Endometrium (tissue), 2 donors: ENCODE data around the gene ARIH1.

ENCODE experiments used
- FAIRE-seq: peaks from 2 replicates; lab custom pipeline; 2012; peaks lifted over from hg19 to GRCh38; lab: Jason Lieb, UNC
- donor health status: control.
- donor health status: control.

ARIH1 gene

DNA sequence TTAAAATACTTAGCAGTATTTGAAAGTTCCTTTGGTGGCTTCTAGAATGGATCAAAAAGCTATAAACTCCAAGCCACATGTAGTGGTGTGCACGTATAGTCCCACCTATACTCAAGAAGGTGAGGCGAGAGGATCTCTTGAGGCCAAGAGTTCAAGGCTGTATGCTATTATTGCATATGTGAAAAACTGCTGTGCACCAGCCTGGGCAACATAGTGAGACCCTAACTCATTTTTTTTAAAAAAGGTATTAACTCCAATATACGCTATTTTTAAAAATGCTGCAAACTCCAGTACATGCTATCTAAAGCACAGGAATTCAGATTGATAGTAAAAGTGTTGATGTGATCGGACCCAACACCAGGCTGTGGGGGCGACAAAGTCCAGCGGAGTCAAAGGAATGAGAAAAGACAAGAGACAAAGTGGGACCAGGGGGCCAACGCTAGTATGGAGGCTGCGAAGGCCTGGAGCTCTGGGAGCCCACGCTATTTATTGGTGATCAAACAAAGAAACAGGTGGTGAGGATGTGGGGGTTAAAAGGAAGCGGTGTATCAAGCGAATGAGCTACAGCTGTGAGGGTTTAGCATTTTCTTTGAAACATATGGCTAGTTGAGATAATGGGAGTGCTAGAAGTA is 66.6 kb downstream of the ARIH1 start:
- no peak for FAIRE-seq

DNA sequence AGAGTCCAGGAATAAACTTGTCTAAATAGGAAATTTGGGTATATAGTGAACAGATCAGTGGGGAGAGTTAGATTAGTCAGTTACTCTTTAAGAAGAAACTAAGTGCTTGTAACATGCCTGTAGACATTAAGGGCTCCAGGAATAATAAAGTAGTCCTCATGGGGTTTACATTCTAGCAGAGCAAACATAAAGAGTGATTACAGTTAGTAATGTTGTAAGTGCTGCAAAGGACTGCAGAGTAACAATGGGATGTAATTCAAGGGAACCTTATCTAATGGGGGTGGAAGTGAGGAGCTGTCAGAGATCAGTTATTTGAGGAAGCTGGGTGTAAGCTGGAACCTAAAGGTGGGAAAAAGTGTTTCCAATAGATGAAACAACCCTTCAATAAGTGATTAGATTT is 67.5 kb downstream of the ARIH1 start:
- no peak for FAIRE-seq

DNA sequence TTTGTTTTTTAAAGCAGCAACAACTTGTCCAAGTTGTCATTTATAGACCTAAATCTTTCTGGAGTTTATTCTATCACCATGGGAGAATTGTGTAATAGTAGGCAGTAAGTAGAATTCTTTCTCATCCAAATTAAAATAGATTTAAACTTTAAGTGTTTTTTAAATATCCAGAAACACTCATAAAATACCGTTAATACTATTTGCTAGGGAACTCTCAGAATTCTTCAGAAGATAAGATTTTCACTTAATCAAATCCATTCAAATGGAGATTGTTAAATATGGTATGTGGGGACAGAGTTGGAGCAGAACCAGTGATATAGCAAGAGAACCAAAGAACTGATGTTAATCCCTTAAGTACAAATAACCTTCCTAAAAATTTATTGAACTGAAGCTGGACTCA is 71.0 kb downstream of the ARIH1 start:
- no peak for FAIRE-seq

DNA sequence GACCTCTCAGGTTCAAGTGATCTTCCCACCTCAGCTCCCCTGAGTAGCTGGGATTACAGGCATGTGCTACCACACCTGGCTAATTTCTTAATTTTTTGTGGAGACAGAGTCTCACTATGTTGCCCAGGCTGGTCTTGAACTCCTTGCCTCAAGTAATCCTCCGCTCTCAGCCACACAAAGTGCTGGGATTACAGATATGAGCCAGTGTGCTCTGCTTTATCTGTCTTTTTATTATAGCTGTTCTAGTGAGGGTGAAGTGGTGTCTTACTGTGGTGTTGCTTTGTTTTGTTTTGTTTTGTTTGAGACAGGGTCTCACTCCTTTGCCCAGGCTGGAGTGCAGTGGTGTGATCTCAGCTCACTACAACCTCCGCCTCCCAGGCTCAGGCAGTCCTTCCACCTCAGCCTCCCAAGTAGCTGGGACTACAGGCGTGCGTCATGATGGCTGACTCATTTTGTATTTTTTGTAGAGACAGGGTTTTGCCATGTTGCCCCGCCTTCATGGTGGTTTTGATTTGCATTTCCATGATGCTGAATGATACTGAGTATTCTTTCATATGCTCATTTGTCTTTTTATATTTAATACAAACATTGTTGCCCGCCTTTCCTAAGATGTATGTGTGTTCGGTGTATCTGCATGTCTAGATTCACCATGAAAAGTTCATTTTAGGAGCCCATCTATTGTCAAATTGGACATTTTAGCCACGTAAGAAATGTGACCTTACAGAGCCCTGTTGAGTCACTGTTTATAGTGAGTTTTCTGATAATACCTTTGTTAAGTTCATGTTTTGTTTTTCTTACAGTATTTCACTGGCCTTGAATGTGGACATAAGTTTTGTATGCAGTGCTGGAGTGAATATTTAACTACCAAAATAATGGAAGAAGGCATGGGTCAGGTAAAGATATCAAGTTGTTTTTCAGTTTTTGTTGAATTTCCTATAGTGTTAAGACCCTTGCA is 80.6 kb downstream of the ARIH1 start:
- no peak for FAIRE-seq

DNA sequence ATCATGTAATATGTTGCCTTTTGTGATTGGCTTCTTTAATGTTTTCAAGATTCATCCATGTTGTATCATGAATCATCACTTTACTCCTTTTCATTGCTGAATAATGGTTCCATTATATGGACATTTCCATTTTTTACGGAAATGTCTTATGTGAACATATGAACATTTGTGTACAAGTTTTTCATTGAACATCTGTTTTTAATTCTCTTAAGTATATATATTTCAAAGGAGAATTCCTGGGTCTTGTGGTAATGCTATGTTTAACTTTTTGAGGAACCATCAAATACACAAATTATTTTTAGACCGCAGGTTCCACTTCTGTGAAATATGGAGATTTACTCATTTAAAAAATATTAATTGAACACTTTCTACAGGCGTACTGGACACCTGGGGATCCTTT is 85.7 kb downstream of the ARIH1 start:
- no peak for FAIRE-seq

DNA sequence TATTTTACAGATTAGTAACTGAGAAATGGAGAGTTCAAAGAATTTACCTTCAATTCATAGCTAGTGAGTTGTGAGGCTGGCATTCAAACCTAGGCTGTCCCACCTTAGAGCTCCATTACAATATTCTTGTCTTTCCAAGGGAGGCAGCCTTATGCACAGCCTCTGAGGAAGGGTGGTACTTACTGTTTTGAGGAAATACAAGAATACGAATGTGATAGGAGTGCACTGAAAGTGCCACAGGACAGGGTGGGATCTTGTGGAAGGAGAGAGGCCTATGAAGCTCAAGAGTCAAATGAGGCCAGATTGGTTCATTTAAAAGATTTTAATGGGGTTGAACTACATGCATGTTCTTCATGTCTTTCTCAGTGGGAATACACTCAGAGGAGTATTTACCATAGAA is 86.3 kb downstream of the ARIH1 start:
- FAIRE-seq: no peak

DNA sequence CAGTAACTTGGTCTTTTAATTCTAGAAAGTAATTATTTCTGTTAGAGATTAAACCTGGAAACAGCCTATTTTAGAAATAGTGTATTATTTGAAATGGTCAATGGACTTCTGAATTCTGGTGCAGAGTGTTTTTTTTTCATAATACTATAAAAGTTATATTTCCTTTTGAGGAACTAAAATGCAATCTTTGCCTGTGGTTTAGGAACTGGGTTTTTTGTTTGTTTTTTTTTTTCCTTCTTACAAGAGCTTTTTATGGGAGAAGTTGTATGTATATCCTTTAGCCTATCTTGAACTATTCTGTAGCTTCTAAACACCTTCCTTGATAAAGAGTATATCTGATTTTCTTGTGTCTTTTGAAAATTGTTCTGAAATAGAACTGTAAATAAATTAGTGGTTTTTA is 88.3 kb downstream of the ARIH1 start:
- FAIRE-seq: no peak

DNA sequence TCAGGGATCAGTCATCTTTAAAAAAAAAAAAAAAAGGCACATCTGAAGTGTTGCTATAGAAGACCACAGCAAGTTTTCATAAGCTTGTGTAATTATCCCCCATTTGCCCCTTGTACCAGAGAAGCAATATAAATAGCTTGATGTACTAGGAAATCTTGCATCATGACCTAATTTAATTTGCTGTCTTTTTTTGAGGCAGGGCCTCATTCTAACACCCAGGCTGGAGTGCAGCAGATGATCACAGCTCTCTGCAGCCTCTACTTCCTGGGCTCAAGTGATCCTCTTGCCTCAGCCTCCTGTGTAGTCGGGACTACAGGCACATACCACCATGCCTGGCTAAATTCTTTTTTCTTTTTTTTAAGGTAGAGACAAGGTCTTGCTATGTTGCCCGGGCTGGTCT is 88.7 kb downstream of the ARIH1 start:
- FAIRE-seq: no peak

DNA sequence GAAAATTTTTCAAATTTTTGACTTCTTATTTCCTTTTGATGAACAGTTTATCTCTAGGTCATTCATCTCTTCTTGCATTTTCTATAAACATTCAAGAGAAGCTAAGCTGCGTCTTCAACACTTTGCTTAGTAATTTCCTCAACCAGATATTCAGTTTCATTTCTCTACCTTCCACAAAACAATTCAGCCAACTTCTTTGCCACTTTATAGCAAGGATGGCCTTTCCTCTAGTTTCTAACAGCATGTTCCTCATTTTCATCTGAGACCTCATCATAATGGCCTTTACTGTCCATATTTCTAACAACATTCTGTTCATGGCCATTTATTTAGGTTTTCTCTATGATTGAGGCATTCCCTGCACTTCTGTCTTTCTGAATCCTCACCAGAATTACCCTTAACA is 90.0 kb downstream of the ARIH1 start:
- FAIRE-seq: no peak

DNA sequence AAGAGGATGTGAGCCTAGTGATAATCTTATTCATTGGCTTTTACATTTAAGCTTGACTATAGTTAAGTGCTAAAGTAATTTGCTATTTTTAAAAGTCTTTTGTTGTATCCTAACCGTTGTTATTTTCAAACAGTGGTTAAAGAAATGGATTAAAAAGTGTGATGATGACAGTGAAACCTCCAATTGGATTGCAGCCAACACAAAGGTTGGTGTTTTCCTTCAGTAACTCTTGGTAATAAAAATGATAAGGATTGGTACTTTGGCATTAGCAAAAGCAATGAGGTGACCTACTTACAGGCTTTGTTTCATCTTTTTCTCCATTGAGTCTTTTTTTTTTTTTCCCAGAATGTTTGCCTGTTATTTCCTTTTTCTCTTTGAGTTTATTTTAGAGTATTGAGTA is 92.8 kb downstream of the ARIH1 start:
- no peak for FAIRE-seq

DNA sequence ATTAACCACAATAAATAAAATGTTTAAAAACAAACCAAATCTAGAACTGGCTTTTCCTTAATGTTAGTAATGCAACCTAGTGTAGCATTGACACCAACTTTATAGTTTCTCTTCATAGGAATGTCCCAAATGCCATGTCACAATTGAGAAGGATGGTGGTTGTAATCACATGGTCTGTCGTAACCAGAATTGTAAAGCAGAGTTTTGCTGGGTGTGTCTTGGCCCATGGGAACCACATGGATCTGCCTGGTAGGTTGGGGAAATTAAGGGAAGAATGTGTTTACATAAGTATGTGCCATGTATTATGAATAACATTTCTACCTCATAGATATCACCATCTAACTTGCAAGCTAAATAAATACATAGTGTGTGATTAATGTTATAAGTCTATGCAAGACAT is 95.9 kb downstream of the ARIH1 start:
- FAIRE-seq: no peak

DNA sequence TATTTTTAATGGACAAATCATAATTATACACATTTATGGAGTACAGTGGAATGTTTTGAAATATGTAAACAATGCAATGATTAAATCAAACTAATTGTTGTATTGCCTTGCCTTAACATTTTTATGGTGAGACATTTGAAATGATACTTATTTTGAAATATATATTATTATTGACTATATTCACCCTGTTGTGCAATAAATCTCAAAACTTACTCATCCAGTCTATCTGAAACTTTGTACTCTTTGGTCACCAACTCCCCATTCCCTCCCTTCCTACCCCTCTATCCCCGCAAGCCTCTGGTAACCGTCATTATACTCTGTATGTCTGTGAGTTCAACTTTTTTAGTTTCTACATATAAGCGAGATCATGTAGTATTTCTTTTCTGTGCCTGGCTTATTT is 105.7 kb downstream of the ARIH1 start:
- no peak for FAIRE-seq

DNA sequence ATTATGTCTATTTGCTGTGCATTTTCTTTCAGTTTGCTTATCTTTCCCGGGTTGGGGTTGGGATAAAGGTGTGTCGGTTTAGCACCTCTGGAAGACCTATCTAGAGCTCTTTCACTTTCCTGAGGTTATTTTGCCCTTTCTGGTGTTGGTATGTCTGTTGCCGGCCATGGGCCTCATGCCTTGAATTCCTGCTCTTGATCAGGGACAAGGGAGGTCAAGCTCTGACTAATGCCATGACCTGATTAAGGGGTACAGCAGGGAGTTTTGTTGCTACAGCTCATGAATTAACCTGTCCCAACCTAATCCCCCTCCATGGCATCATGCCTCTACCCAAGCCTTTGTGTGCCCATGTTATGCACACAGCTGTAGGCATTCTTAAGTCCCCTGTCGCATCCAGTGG is 109.9 kb downstream of the ARIH1 start:
- FAIRE-seq: no peak

DNA sequence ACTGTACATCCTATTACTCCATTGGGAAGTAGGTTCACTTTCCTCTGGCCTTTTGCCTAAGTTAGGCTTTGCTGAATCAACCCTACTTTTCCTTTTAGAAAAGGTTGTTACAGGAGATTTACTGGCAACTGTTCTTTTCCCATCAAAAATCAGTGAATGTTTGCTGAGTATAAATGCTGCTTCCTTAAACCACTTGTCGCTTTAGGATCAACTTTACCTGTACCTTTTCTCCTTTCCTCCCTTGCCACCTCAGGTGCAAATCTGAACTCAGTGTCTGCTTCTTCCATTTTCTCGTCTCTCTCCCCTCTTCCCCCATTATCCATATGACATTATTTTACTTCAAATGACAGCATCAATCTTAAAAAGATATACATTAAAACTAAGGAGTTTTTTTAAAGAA is 110.9 kb downstream of the ARIH1 start:
- no peak for FAIRE-seq

DNA sequence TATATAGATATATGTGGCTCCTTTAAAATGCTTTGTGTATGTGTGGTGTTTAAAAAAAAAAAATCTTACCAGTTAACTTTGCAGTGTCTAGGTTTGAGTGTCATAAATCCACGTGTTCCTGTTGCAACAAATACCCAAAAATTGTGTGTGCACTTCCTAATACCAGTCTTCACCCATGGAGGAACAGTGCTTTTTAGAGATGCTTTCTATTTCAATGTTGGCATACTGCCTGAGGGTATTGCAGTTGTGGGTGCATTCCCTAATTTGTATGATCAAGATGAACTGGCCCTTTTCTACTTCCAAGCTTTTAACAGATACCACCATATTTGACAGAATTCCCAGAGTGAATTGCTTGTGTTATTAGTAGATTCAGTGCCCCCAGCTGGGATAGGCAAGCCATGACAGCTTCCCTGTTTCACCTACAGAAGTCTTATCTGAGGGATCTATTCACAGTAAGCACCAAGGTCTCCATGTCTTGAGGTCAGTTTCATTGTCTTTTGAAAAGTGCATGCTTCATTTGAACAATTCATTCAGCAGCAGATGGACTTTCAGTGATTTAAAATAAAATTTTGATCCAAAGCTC is 111.4 kb downstream of the ARIH1 start:
- FAIRE-seq: no peak

DNA sequence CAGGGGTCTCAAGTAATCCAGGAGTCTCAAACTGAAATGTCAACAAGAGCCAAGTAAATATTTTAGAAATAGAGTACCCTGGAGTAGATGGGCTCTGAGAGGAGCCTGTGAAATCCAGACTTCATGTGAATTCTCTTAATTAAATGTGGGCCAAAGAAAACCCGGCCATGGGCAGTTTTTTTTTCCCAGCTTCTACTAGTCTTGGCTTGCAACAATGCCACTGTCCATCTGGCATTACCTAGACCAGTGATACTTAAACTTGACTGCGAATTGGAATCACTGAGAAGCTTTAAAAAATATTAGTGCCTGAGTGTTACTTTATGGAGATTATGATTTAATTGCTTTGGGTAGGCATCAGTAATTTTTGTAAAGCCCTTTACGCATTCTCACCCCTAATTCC is 114.0 kb downstream of the ARIH1 start:
- FAIRE-seq: no peak

DNA sequence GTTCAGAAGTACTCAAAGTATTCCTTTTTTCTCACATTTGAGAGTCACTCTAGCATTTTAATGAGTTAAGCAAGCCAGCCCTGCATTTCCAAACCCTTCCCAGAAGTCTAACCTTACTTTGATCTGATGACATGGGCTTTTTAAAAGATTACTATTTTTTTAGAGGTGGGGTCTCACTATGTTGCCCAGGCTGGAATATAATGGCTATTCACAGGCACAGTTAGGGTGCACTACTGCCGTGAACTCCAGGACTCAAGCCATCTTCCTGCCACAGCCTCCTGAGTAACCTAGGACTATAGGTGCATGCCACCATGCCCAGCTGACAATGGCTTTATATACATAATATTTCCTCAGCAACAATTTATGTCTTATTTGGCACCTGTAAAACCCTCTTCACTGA is 116.3 kb downstream of the ARIH1 start:
- FAIRE-seq: no peak

DNA sequence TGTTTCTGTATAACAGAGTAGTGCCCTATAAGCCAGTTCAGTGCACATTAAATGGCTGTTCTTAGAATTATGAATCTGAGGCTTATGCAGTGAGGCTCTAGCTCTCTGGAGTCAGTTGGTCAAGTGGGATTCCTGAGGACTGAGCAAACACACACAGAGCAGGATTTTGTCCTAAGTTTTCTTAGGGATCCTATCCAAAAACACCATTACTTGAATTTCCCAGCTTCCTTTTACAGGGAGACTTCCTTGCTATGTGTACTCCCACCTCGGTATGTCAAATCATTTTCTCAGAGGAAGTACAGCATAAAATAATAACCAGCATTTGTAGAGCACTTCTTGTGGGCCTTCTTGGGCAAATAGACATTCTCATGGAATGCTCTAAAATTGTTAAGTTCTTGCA is 117.2 kb downstream of the ARIH1 start:
- no peak for FAIRE-seq

DNA sequence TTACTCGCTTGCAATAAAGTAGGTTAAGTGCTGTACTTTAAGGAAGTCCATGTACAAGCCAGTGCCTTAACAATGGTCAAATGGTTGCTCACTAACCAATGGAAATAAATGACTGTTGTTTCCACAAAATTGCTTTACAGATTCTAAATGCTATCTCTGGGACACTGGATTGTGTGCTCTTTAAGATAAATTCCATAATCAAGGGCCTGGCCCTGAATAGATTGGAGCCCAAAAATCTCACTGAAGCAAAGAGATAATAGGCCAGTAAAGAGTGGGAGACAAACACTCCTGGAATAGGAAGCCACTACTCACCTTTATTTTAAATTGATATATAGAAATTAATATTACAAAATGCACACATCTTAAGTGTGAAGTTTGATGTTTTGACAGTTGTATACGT is 118.0 kb downstream of the ARIH1 start:
- no peak for FAIRE-seq

DNA sequence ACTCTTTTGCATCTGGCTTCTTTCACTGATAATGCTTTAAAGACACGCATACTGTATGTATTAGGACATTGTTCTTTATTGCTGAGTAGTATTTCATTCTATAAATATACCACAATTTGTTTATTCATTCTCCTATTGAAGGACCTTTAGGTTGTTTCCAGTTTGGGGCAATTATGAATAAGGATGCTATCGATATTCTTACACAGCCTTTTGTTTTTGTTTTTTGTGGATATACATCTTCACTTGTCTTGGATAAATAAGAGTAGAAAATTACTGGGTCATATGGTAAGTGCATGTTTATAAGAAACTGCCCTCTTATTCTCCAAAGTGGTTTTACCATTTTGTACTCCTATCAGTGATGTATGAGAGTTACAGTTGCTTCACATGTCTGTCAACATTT is 118.5 kb downstream of the ARIH1 start:
- no peak for FAIRE-seq

DNA sequence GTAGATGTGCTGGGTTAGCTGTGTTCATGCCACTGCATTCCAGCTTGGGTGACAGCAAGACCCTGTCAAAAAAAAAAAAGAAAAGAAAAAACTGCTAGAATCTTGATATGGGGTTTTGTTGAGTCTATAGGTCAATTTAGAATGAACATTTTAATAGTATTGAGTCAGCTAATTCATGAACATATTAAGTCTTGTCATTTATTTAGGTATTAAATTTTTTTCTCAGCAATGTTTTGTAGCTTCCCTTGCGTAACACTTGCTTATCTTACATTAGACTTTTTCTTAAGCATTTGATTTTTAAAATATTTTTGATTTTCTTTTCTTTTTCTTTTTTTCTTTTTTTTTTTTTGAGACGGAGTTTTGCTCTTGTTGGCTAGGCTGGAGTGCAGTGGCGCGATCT is 119.7 kb downstream of the ARIH1 start:
- FAIRE-seq: no peak

DNA sequence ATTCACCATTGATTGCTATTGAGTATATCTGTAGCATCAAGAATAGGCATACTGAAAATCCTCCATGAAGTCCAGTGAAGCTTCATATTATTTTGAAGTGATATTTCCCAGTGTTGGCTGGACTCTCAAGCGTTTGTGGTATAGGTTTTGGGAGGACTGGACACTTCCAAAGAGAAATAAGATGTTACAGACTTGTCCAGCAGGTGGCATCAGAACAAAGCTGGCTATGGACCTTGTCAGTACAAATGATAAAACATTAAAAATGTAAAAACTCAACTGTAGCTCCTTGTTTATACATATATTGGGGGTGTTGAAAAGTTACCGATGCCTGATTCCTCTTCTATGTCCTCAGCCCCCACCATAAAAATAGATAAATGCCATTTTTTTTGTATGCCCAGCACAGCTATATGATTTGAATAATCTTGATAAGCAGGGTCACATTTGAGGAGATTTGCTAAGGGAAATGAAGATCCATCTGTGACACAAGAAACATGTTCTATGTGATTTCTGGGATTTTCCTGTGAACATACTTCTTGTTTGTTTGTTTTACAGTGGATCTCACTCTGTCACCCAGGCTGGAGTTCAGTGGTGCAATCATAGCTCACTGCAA is 125.8 kb downstream of the ARIH1 start:
- no peak for FAIRE-seq

DNA sequence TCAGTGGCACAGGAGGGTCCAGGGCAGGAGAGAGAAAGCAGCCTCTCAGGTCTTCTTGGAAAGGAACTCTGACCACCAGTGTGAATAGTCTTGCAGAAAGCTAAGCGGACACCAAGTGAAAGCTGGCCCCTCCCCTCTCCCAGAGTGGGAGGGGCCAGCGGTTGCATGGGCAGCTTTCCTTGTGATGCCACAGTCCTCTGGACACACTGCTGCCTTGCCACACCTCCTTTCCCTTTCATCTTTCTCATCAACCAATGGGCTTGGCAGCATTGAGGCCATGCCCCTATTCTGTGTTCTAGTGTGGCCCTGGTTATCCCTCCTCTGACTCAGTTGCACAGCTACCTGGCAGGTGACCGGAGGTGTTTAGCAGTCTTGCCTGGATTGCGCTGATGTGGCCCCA is 130.7 kb downstream of the ARIH1 start:
- FAIRE-seq: no peak
